ENCODE measurements around the gene FADS2.

GRCh38 chr11:61814958-61815789 lies 12.9 kb upstream of the FADS2 start:
- TF ChIP-seq CTCF (IDR thresholded peaks at IDR 0.05; ENCODE audit: low read depth, low read length) (no peak), POLR2A (IDR thresholded peaks at IDR 0.05; ENCODE audit: extremely low read depth, insufficient read length) (no peak), MYC (IDR thresholded peaks at IDR 0.05; ENCODE audit: low read depth, low read length) (no peak)

Measured in NB4 (cell line).